Measurements from ENCODE around the gene SLC25A44. TPM values are rescaled to one million over a fixed set of nuclear protein-coding genes. Genes with fewer than 3 reads are reported as not detected.

Gene SLC25A44
- total and polyA plus RNA-seq, 2 experiments from 2014 or later, result 9.2 to 13.8 TPM

DNA sequence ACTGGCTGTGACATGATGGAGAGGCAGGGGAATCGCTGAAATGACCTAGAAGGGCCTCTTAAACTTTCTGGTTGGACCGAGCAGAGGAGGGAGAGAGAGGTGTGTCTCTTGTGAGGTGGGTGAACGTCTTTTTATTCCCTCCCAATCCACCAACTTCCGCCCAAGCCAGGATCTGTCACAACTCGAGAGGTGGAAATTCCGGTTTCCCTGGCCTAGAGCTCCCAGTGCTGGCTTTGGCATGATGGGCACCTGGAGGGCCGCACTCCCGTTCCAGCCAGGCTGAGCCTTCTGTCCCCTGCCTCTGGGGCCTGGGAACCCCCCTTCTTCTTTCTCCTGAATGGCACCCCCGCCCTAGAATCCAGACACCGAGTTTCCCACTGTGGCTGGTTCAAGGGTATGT is 40.5 kb upstream of the SLC25A44 start, which contains the start of gene SEMA4A:
TSS of gene SEMA4A (plus strand) at position 224 of the 400 bp plus-strand sequence. CDS start 994 bp downstream, outside the sequence.
- DNase-seq (ENCODE audit: low read depth in 1 of 2, low spot score in 1 of 2), result no peak
- no peaks in the 10 kb centered on the region for H3K4me1 ChIP-seq (ENCODE audit: low read depth)

DNA sequence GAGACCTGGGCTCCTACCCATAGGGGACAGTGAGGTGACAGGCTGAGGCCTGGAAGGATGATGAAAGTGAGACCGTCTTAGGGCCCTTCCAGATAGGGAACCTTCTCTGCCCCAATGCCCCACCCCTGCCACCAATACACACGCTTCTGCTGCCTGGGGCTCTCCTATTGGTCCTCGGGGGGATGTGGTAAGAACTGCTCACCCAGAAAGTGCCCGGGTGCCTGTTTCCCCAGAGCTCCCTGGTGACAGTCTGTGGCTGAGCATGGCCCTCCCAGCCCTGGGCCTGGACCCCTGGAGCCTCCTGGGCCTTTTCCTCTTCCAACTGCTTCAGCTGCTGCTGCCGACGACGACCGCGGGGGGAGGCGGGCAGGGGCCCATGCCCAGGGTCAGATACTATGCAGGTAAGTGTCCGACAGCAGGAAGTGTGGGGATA is 39.6 kb upstream of the SLC25A44 start:
- TF ChIP-seq CTCF (IDR thresholded peaks at IDR 0.05; ENCODE audit: low read depth, low read length), result no peak
- no peaks in the 10 kb centered on the region for H3K4me1 ChIP-seq (ENCODE audit: low read depth)
- no peak overlapping the region for H3K27ac ChIP-seq
- no peak for DNase-seq (ENCODE audit: low read depth in 1 of 2, low spot score in 1 of 2)
- H3K27me3 ChIP-seq, result peaks cover 20% of the 10 kb centered on the region
- H3K36me3 ChIP-seq, result no peaks in the 10 kb centered on the region
- H3K4me3 ChIP-seq, result no peak overlapping the region
- no peaks in the 10 kb centered on the region for H3K9me3 ChIP-seq (ENCODE audit: low read depth)

More for the DNA sequence above, 40.5 kb upstream of the SLC25A44 start, which contains the start of gene SEMA4A:
- TF ChIP-seq CTCF (IDR thresholded peaks at IDR 0.05; ENCODE audit: low read depth, low read length), result no peak
- Histone ChIP-seq H3K9me3 (ENCODE audit: low read depth) (no peaks in the 10 kb centered on the region), H3K36me3 (no peaks in the 10 kb centered on the region), H3K4me3 (no peak within 1 kb of the TSS), H3K27me3 (peaks cover 21% of the 10 kb centered on the region), H3K27ac (no peak within 1 kb of the TSS)

DNA sequence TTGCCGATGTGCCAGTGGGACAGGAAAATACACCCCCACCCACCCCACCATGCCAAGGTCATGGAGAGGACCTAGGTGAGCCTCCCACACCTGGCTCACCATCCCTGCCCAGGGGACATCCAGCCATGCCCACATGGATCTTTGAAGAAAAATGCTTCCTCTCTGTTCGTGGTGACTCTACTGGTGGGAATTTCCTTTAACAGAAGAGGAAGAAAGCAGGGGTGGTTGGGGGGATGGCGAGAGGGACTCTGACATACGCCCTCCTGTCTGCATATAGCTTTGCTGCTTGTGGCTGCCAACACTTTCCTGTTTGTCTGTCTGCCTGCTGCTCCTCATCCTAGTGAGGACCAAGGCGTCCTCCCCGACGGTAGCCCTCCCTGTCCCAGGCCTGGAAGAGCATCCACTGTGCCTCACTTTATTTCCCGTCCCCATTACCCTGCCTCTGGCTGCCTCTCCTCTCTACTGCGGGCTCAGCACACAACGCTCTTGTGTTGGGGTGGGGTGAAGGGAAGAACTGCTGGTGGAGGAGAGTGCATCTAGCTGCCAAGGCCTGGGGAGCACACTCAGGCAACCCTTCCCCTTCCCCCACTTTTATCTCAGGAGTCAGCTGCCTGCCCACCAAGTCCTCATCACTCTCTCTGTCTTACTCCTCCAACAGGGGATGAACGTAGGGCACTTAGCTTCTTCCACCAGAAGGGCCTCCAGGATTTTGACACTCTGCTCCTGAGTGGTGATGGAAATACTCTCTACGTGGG is 38.0 kb upstream of the SLC25A44 start:
- Histone ChIP-seq H3K4me3 (no peak overlapping the region), H3K27me3 (peaks cover 4% of the 10 kb centered on the region), H3K4me1 (ENCODE audit: low read depth) (no peaks in the 10 kb centered on the region), H3K27ac (no peak overlapping the region), H3K9me3 (ENCODE audit: low read depth) (no peaks in the 10 kb centered on the region), H3K36me3 (no peaks in the 10 kb centered on the region)
- no peak for TF ChIP-seq CTCF (IDR thresholded peaks at IDR 0.05; ENCODE audit: low read depth, low read length)
- DNase-seq (ENCODE audit: low read depth in 1 of 2, low spot score in 1 of 2), result no peak

- Histone ChIP-seq H3K4me3 (no peak overlapping the region), H3K27me3 (no peaks in the 10 kb centered on the region), H3K4me1 (ENCODE audit: low read depth) (peaks cover 10% of the 10 kb centered on the region), H3K27ac (no peak overlapping the region), H3K36me3 (no peaks in the 10 kb centered on the region), H3K9me3 (ENCODE audit: low read depth) (no peaks in the 10 kb centered on the region)
- DNase-seq (ENCODE audit: low read depth in 1 of 2, low spot score in 1 of 2), result no peak
- TF ChIP-seq CTCF (IDR thresholded peaks at IDR 0.05; ENCODE audit: low read depth, low read length), result no peak
Observed at GRCh38 chr1:156157506-156157905, 36.4 kb upstream of the SLC25A44 start.

- no peaks in the 10 kb centered on the region for H3K36me3 ChIP-seq
- no peak overlapping the region for H3K4me3 ChIP-seq
- DNase-seq (ENCODE audit: low read depth in 1 of 2, low spot score in 1 of 2), result no peak
- no peak for TF ChIP-seq CTCF (IDR thresholded peaks at IDR 0.05; ENCODE audit: low read depth, low read length)
- no peak overlapping the region for H3K27ac ChIP-seq
- peaks cover 10% of the 10 kb centered on the region for H3K4me1 ChIP-seq (ENCODE audit: low read depth)
- no peaks in the 10 kb centered on the region for H3K27me3 ChIP-seq
- H3K9me3 ChIP-seq (ENCODE audit: low read depth), result no peaks in the 10 kb centered on the region
Observed at GRCh38 chr1:156157966-156158365, 35.9 kb upstream of the SLC25A44 start.
